Activated CD4-positive, CD25-positive, alpha-beta regulatory T cell treated with anti-CD3 and anti-CD28 coated beads, Interleukin-2, amount 50 U/mL, for 72 hours (primary cell): Measurements from ENCODE around the gene PIGT.
A peak's percentile ranks its signal among the peaks of the same experiment; 100 is the strongest.

Experiments
- DNase-seq: peaks from one replicate; pipeline ENCODE4 v3.0.0; 2021

Gene PIGT

DNA sequence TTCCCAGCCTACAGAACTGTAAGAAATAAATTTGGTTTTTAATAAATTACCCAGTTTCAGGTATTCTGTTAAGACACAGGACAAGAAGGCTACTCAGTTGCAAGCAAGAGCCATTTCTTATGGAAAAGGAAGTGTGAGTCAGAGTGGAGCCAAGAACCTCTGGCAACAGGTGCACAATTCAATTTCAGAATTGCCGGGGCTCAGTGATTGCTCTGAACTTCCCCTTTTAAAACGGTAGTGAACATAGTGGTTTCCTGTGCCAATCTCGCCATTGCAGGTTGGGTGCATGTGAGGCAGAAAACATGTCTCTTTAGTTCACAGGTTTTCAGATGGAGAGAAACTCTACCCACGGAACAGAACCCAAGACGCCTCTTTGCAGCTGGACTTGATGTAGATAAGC, 16.4 kb downstream of the PIGT start:
- DNase-seq, result no peak

DNA sequence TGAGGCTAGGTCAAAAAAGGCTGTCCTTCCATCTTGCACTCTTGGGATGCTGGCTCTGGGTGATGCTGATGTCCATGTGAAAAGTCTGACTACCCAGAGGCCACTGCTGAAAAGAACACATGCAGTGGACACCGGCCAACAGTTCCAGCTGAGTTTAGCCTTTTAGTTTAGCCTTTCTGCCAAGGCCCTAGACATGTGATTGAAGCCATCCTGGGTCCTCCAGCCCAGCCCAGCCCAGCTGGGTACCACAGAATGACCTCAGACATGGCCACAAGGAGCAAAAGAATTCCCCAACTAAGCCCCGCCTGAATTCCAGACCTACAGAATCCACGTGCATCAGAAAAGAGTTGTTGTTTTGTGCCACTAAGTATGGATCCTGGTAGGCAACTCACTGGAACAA, 17.4 kb downstream of the PIGT start:
- no peak for DNase-seq

DNA sequence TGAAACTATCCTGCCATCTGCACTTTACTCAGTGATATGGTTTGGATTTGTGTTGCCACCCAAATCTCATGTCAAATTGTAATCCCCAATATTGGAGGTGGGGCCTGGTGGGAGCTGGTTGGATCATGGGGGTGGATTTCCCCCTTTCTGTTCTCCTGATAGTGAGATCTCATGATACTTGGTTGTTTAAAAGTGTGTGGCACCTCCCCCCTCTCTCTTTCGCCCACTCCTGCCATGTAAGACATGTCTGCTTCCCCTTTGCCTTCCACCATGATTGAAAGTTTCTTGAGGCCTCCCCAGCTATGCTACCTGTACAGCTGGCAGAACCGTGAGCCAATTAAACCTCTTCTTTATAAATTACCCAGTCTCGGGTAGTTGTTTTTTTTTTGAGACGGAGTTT, 18.0 kb downstream of the PIGT start:
- no peak for DNase-seq

DNA sequence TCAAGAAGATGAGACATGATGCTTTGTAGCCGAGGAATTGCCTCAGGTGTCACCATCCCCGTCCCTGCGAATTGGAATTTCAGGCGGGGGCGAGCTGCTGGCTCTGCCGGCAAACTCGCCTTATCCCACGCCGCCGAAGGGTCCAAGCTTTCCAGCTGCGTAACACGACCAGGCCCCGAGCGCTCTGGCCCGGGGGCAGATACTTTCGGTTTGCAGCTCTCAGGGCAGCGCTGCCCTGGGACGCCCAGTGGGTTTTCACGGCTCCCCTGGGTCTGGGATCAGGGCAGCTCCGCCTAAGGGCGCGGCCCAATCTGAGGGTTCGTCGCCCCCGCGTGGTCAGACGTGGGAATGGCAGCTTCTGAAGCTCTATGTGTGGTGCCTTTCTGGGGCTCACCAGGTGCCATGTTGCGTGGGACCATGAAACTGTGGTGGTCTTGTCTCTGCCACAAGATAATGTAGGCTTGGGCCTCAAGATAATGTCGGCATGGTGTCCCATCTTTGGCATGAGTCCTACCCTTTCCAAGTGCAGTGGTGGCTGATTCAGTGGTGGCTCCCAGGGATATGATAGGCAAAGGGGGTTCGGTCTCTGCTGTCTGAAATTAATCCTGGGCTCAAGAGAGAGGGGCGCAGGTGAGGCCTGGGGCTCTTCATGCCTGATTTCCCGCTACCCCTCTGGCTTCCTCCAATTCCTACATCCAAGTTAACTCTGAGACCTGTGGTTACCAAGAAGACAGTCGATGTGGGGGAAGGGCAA, 21.0 kb downstream of the PIGT start:
- peak; percentile 90 for DNase-seq

DNA sequence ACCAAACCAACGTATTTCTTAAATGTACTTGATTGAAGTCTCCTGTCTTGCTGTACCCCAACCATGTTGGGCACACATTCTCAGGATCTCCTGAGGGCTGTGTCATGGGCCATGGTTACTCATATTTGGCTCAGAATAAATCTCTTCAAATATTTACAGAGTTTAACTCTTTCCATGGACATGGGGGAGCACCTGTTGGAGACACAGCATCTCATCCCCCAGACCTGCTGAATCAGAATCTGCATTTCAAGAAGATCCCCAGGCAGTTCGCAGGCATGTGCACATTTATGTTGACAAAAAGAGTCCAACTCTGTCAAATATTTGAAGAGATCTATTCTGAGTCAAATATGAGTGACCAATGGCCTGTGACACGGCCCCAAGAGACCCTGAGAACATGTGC, 24.5 kb downstream of the PIGT start:
- DNase-seq, result no peak

DNA sequence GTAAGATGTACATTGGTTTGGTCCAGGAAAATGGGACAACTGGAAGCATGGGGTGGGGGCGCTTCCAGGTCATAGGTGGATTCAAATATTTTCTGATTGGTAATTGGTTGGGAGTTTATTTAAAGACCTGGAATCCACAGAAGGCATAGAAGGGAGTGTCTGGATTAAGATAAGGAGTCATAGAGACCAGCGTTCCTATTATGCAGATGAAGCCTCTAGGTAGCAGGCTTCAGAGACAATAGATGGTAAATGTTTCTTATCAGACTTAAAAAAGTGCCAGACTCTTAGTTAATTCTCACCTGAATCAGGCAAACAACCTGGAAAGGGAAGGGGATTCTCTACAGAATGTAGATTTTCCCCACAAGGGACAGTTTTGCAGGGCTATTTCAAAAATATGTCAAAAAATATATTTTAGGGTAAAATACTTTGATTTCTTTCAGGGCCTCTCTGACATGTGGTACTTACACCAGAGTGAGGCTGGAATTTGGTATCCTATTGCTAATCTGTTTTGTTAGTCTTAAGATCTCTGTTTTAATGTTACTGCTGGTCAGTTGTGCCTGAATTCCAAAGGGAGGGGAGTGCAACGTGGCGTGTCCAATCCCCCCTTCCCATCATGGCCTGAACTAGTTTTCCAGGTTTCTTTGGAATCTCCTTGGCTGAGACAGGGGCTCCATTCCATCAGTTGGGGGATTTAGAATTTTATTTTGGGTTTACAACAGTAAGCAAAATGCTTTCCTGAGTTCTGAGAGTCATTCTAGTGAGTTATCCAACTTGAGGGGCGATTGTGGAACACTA, 25.1 kb downstream of the PIGT start:
- no peak for DNase-seq

DNA sequence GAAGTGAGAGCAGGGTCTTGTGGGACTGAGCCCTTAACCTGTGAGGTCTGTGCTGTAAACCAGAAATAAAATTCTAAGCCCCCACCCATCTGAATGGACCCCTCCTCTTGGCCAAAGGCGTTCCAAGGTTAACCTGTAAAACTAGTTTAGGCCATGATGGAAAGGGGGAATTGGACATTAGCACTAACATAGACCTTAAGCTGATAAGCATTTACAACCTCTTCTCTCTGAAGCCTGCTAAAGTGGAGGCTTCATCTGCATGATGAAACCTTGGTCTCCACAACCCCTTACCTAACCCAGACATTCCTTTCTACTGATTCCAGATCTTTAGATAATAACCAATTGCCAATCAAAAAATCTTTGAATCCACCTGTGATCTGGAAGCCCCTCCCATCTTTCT, 25.8 kb downstream of the PIGT start:
- DNase-seq, result no peak

DNA sequence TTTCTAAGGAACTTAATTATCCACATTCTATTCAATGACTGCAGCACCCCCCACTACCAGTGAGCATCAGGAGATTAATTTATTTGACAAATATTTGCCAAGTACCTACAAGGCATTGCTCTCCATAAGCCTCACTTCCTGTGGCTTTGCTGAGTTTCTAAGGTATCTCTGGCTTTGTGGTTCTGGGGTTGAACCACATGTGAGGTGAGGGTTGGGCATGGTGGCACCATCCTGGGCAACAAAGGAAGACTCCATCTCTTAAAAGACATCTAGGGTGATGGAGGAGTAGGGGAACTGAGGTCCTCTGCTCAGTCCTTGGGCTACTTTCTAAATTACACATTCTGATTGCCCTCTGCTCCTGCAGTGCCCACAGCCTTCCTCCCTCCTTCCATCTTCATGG, 28.1 kb downstream of the PIGT start:
- DNase-seq, result no peak

DNA sequence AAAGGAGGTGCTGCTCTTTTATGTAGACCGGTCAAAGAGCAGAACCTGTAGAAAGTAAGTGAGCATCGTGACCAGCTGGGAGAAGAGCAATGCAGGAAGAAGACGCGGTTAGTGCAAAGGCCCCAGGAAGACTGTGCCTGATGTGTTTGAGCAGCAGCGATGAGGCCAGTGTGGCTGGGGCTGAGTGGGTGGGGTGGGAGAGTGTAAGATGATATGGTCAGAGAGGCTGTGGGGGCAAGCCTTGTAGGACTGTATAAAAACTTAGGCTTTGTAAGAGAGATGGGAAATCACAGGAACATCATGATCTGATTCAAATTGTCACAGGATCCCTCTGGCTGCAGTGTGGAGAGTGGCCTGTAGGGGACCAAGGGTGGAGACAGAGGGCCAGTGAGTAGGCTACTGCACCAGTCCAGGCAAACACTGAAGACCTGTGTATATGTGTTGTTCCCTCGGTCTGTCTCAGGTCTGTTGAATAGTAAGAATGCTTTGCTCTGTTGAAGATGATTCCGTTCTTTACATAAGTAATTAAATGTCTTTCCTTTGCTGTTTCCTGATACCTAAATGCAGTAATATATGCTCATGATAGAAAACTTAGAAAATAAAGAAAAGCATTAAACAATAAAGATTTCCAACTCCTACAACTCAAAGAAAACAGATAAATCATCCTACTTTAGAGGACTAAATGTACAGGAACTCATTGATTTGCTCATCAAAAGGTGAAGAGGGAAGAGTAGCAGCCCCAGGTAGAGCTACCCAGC, 30.0 kb downstream of the PIGT start:
- DNase-seq, result no peak

DNA sequence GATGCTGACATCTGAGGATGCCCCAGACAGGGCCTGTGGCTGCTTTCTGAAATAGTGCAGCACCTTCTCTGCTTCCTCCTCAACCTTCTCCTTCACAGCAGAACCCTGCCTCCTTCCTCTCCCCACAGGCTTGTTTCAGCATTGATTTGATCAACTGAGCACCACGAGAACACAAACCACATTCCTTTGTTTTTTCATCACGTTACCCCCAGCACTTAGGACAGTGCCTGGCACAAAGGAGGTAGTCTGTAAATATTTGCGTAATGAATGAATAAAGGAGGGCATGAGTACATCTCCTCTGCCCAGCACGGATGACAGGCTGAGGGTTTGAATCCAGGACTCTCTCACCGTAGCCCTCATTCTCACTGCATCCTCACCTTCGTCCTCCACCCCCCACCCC, 32.3 kb downstream of the PIGT start:
- DNase-seq, result no peak

DNA sequence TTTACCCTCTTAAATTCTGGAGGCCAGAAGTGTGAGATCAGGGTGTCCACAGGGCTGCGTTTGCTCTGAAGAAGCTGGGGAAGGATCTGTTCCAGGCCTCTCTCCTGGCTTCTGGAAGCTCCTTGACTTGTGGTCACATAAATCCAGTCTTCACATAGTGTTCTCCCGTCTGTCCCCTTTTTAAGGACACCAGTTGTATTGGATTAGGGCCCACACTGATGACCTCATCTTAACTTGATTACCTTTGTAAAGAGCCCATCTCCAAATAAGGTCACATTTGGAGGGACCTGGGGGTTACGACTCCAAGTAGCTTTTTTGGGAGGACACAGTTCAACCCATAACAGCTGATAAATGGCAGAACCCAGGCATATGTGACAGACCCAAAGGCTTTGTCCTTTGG, 33.6 kb downstream of the PIGT start:
- no peak for DNase-seq

DNA sequence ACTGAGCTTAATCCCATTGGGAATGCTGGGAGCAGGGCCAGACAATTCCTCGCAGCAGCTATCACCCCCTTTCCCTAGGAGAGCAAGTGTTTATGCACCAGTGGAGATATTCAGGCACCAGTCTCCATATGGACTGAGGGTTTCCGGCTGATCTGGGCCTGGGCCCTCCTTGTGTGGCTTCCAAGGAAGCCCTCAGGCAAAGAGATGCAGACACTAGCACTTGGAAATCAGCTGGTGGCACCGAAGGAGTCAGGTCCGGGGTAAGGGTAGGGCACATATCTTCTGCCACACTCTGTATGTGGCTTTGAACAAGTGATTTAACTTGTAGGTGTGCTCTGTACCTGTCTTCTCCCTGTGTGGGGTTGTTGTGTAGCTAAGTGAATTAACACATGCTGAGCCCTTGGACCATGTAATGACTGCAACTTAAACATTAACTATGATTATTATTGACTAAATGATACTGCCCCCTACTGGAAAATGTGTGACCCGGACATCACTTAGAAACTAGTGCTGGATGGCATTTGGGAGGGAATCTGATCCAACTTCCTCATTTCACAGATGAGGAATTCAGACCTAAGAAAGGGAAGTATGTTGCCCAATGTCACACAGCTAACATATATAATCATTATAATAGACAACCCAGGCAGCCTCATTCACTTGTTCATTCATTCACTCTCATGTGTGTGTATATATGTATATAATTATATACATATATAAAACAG, 34.3 kb downstream of the PIGT start:
- no peak for DNase-seq

DNA sequence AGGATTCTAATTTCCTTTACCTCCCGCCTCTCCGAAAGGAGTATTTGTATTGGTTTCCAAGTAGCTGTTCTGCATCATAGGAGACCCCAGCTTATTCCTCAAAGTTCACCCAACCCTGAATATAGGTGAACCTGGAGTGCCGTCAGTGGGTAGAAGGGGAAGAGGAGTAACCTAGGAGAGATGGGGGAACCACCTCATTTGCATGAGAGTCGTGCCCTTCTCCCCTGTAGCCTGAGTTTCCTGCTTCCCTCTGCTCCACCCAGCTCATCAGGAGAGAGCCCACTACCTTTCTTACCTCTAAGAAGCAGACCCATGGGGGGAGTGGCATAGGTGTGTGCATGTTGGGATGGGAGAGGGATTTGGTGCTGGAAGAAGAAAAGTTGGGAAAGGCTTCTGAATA, 36.3 kb downstream of the PIGT start:
- DNase-seq, result no peak

DNA sequence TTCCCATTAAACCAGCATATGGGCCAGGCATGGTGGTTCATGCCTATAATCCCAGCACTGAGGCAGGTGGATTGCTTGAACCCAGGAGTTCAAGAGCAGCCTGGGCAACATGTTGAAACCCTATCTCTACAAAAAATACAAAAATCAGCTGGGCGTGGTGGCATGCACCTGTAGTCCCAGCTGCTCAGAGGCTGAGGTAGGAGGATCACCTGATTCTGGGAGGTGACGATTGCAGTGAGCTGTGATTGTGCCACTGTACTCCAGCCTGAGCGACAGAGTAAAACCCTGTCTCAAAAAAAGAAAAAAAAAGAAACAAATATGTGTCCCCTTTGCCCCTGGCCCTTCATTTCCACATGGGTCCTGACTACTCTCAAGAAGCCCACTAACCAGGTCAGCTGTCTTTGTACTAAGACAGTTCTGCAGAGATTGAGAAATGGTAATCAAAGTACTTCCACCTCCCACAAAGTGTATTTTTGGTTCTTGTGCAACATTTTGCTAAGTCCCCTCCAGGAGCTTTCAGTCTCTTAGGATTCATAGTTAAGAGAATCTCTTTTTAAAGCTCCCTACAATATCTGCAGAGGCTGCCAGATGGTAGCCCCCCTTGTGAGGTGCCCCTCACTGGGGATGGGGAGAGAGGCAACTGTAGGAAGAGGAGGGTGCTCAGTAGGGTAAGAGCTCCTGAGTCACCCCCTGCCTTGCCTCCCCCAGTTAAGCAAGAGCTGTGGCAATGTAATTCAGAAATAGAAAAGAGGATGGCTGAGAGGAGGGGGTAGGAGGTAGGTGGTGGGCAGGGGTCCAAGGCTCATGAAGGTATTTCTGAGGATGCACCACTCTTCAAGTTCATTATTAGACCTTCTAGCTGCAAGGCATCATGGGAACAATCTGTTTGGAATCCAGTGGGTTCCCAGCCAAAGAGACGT, 37.1 kb downstream of the PIGT start:
- no peak for DNase-seq

DNA sequence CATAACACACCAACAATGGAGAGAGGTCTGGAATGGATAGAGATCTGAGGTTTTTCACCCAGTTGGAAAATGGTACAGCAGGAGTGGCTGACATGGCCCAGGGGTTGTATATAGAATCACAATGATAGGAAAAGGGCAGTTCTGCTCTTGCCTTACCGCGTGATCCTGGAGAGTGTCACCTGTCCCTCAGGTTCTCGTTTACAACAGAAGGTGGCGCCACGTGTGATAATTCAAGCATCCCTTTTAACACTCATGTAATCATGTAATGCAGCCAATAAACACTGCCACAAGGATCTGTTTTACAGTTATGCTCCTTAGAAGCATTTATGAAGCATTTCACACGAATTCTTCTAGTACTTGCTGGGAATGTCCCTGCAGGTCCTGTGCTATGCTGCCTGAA, 40.7 kb downstream of the PIGT start:
- no peak for DNase-seq

DNA sequence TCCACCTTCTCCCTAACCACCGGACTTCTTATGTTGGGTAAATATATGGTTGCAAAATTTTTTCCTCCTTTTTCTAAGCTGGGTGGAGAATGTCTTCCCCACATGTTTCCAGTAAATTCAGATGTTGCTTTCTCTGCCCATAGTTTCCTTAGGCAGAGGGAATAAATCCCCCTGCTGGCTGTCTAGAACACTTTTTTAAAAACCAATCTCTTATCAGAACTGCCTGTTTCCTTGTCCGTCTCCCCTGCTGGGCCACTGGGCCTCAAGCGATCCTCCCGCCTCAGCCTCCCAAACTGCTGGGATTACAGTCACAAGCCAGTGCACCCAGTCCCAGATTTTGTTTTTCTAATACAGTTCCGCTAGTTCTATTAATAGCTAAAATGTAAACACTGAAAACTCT, 43.7 kb downstream of the PIGT start:
- no peak for DNase-seq

DNA sequence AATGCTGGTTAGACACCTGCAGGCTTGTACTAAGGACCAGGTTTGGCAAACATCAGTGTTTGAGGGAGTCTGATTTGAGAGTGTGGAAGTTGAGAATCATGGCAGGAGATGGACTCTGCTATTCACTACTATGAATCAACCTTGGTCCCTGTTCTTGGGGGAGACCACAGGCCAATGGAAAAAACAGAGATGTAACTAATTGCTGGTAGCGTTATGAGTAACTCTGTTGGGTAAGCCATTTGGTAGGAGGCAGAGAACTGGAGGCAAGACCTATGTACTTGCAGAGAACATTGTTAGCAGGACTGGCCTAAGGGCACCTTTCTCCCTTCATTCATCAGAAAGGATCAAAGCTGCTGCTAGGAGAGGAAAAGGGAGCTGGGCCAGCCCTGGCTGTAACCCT, 45.3 kb downstream of the PIGT start:
- DNase-seq, result no peak

DNA sequence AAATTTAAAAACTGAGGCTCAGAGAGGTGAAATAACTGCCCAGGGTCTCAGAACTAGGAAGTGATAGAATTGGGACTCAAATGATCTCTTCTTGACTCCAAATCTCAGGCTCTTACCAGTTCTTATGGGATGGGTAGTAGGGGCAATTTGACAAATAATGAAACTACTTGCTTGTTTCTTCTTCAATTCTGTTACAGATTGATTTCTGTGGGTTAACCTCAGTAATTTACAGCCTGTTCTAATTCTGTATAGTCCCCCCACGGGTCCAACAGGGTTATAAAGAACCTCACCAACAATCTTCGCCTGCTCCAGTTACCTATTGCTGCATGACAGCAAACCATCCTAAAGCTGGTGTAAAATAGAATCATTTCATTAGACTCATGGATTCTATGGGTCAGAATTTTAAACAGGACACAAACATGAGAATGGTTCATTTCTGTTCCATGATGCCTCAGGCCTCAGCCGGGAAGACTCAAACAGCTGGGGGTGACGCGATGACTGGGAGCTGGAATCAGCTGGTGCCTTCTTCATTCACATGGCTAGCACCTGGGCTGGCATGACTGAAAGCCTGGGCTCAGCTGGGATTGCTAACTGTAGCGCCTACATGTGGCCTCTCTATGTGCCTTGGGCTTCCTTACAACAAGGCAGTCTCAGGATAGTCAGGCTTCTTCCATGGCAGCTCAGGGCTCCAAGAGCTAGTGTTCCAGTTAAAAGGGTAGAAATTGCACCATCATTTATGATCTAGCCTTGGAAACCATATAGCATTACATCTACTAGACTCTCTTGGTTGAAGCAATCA, 47.0 kb downstream of the PIGT start:
- DNase-seq, result no peak

DNA sequence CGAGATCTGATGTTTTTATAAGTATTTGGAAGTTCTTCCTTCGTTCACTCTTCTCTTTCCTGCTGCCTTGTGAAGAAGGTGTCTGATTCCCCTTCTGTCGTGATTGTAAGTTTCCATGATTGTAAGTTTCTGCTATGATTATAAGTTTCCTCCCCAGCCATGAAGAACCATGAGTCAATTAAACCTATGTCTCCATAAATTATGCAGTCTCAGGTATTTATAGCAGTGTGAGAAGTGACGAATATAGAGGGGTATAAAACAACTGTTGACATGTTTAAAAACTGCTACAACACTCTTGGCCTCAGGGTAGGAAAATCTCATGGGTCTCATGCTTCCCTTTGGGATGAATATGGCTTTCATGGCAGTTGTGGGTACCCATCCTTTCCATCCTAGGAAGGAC, 47.8 kb downstream of the PIGT start:
- no peak for DNase-seq

DNA sequence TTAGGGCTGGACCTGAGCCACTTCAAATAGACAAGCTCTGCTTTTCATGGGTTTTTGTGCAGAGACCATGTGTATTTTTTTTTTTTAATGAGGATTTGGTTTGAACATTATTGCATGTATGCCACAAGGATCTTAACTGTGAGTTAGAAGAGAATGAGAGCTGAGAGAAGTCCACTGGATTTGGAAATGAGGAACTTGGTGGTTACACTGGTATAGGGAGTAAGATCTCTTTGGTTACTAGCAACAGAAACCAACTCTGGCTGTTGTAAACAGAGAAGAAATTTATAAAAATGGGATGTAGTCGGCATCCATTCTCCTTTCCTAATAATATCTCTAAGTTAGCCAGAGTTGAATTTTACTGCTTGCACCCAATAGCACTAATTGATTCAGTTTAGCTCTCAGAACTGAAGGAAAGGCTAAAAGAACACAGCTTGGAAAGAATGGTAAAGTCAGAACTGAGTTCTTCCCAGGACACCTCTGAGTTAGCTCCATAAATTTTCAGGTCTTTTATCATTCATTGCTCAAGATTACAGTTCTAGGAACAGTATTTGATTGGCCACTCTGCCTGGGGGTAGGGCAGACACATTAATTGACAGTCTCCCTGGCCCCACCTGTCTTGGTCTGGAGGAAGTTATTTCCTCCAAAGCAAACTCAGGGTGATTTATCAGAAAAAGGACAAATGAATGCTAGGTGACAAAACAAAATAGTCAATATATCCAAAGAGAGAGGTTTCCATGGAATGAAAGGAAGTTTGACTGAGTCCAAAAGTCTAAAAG, 49.7 kb downstream of the PIGT start:
- DNase-seq, result no peak
